ENCODE data around the gene CCDC192.

- TF ChIP-seq, protein P1, sequence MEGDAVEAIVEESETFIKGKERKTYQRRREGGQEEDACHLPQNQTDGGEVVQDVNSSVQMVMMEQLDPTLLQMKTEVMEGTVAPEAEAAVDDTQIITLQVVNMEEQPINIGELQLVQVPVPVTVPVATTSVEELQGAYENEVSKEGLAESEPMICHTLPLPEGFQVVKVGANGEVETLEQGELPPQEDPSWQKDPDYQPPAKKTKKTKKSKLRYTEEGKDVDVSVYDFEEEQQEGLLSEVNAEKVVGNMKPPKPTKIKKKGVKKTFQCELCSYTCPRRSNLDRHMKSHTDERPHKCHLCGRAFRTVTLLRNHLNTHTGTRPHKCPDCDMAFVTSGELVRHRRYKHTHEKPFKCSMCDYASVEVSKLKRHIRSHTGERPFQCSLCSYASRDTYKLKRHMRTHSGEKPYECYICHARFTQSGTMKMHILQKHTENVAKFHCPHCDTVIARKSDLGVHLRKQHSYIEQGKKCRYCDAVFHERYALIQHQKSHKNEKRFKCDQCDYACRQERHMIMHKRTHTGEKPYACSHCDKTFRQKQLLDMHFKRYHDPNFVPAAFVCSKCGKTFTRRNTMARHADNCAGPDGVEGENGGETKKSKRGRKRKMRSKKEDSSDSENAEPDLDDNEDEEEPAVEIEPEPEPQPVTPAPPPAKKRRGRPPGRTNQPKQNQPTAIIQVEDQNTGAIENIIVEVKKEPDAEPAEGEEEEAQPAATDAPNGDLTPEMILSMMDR (conservative IDR thresholded peaks at IDR 0.05), result no peak
- no peak for TF ChIP-seq ZFX (IDR thresholded peaks at IDR 0.05)
Observed at GRCh38 chr5:127924606-127925005, 221.4 kb downstream of the CCDC192 start.
